C1 segment of cervical spinal cord (tissue), 14 donors: ENCODE results near the gene PTPRA.

Source experiments
- DNase-seq, 14 donors: peaks; one replicate each; lab custom pipeline; 2025; lab: John Stamatoyannopoulos, UW

Gene PTPRA

GRCh38 chr20:2849529-2849928 is 23.8 kb upstream of the PTPRA start:
- DNase-seq: no peak

GRCh38 chr20:2851086-2851485 is 22.2 kb upstream of the PTPRA start:
- DNase-seq: no peak

GRCh38 chr20:2858591-2858990 is 14.7 kb upstream of the PTPRA start:
- no peak for DNase-seq

- DNase-seq: peak in 9 of 14 donors; percentile 13 to 74 (median 25)
These were observed 13.8 kb upstream of the PTPRA start for GRCh38 chr20:2859330-2860121.

GRCh38 chr20:2864626-2865025 is 8.7 kb upstream of the PTPRA start:
- DNase-seq: no peak

GRCh38 chr20:2865101-2865500 is 8.2 kb upstream of the PTPRA start:
- no peak for DNase-seq

- DNase-seq: peak in 1 of 14 donors; percentile 12
These were observed 7.7 kb upstream of the PTPRA start for GRCh38 chr20:2865630-2866029.

GRCh38 chr20:2866236-2866635 is 7.0 kb upstream of the PTPRA start:
- DNase-seq: no peak

GRCh38 chr20:2867081-2867864 is 6.0 kb upstream of the PTPRA start:
- DNase-seq: no peak

- no peak for DNase-seq
These were observed 3.9 kb upstream of the PTPRA start for GRCh38 chr20:2869381-2869780.

GRCh38 chr20:2871111-2871465 is 2.2 kb upstream of the PTPRA start:
- peak in 1 of 14 donors; percentile 52 for DNase-seq

- DNase-seq: no peak
These were observed 1.4 kb upstream of the PTPRA start for GRCh38 chr20:2871661-2872458.

- peak in 11 of 14 donors; percentile 49 to 74 (median 65) for DNase-seq
These were observed 747 bp upstream of the PTPRA start for GRCh38 chr20:2872459-2873009.

- peak in 1 of 14 donors; percentile 44 for DNase-seq
These were observed 413 bp downstream of the PTPRA start for GRCh38 chr20:2873747-2874041.

- DNase-seq: peak in 1 of 14 donors; percentile 45
These were observed 1.2 kb downstream of the PTPRA start for GRCh38 chr20:2874456-2874855.

GRCh38 chr20:2875690-2876203 is 2.5 kb downstream of the PTPRA start:
- no peak for DNase-seq

GRCh38 chr20:2878515-2878914 is 5.2 kb downstream of the PTPRA start:
- DNase-seq: no peak

GRCh38 chr20:2879146-2879545 is 5.9 kb downstream of the PTPRA start:
- DNase-seq: peak in 1 of 14 donors; percentile 85

GRCh38 chr20:2880650-2881049 is 7.4 kb downstream of the PTPRA start:
- no peak for DNase-seq

GRCh38 chr20:2883726-2884637 is 10.7 kb downstream of the PTPRA start:
- DNase-seq: no peak

GRCh38 chr20:2887715-2888114 is 14.4 kb downstream of the PTPRA start:
- no peak for DNase-seq
